Measurements from ENCODE around the gene IQCC. TPM values are rescaled to one million over a fixed set of nuclear protein-coding genes. Genes with fewer than 3 reads are reported as not detected.
A peak's percentile ranks its signal among the peaks of the same experiment; 100 is the strongest.

Gene IQCC
- total RNA-seq, 2 experiments from 2014 or later = 2.4 to 3.2 TPM

DNA sequence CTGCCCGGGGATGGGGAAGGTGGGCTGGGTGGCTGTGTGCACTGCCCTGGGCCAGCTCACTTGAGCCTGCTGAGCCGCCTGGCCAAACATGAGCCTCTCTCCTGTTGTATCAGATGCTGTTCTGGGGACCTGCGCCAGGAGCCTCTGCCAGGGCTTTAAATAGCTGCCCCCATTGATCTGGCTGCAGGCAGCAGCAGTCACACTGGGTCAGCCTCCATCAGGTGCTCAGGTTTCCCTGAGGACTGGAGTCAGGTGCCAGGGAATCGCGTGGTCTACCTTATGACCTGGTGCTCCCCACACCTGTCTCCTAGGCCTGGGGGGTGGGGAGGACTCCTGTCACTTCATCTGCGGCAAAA lies 5.8 kb upstream of the IQCC start:
- peaks cover 44% of the 10 kb centered on the region for H3K36me3 ChIP-seq (ENCODE audit: insufficient read depth, low read length)
- H3K27ac ChIP-seq (ENCODE audit: low read depth in 1 of 2, low read length in 2 of 2) = peak overlapping the region in 1 of 2 donors; percentile 97
- peak overlapping the region; percentile 82 for H3K4me3 Mint-ChIP-seq
- H3K4me1 ChIP-seq (ENCODE audit: insufficient read depth, low read length) = peaks cover 75% of the 10 kb centered on the region
- TF ChIP-seq, protein P1, sequence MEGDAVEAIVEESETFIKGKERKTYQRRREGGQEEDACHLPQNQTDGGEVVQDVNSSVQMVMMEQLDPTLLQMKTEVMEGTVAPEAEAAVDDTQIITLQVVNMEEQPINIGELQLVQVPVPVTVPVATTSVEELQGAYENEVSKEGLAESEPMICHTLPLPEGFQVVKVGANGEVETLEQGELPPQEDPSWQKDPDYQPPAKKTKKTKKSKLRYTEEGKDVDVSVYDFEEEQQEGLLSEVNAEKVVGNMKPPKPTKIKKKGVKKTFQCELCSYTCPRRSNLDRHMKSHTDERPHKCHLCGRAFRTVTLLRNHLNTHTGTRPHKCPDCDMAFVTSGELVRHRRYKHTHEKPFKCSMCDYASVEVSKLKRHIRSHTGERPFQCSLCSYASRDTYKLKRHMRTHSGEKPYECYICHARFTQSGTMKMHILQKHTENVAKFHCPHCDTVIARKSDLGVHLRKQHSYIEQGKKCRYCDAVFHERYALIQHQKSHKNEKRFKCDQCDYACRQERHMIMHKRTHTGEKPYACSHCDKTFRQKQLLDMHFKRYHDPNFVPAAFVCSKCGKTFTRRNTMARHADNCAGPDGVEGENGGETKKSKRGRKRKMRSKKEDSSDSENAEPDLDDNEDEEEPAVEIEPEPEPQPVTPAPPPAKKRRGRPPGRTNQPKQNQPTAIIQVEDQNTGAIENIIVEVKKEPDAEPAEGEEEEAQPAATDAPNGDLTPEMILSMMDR (IDR thresholded peaks at IDR 0.05) = no peak
- no peaks in the 10 kb centered on the region for H3K27me3 ChIP-seq (ENCODE audit: control insufficient read depth in 1 of 2, insufficient read depth in 2 of 2, low read length in 2 of 2)
- no peaks in the 10 kb centered on the region for H3K27me3 Mint-ChIP-seq
- no peaks in the 10 kb centered on the region for H3K9me3 Mint-ChIP-seq
- no peak for ATAC-seq (ENCODE audit: poor library complexity)
- no peaks in the 10 kb centered on the region for H3K9me3 ChIP-seq (ENCODE audit: control insufficient read depth in 1 of 2, insufficient read depth in 1 of 2, low read length in 2 of 2)
- peaks cover 48% of the 10 kb centered on the region for H3K36me3 Mint-ChIP-seq (ENCODE audit: low read depth)
- intact Hi-C loops (cut with DNase I, micrococcal nuclease) = loop anchor here (2.0 to 10.0 kb wide), 5 partner anchors 19 to 555 kb away; partner anchors contain the start of genes HDAC1 (in 1 of the 2), KPNA6 (in 1 of the 2), LCK (in 1 of the 2) and PEF1 (in 1 of the 2)
- DNase-seq = no peak
- ChIA-PET POLR2A (interaction anchor here (0.8 to 3.5 kb wide), 12 partner anchors 19 to 195 kb away, joined by 3 to 41 read pairs (median 8); partner anchors contain the start of genes BSDC1, HDAC1, KPNA6 and LCK), CTCF (interaction anchor here (0.5 to 1.4 kb wide), 3 partner anchors 16 to 49 kb away, joined by 3 to 8 read pairs (median 3); no protein-coding TSS in a partner anchor)
- H3K4me1 Mint-ChIP-seq (ENCODE audit: low read depth) = peaks cover 68% of the 10 kb centered on the region
- H3K4me3 ChIP-seq (ENCODE audit: low read length) = peak overlapping the region; percentile 87
- peak overlapping the region; percentile 95 for H3K27ac Mint-ChIP-seq

DNA sequence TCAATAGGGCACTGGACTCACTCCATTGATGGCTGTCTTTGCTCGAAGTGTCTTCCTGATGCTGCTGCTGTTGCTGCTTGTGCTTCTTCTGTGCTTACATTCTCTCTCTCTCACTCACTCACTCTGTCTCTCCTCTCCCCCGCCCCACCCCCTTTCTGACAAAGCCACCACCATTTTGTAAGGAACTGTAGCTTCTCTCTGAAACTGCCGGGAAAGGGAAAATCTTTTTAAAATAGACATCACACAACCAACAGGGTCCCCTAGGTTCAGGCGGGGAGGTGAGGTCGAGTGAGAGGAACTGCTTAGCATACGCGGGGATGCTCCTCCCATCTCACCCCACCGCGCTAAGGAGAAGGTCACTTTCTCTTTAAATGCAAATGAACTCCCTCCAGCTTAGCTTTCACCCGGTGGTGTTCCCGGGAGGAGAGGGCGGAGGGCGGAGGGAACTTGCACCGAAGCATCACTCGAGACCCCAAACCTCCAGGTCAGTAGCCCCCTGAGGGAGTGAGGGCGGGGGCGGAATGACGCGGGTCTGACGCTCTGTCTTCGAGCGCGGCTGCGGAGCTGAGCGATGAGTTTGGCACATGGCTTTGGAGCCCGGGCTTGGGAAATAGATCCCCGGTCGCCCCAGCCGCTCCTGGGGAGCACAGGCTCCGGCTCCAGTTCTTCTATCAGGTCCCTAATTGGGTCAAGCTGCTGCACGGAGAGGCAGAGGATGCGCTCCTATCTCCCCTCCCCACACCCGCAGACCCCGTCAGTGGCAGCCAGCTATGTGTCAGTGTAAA lies 5.1 kb upstream of the IQCC start, which contains the start of gene CCDC28B:
Gene CCDC28B (plus strand): TSS at position 370 of the 785 bp plus-strand sequence. CDS start 1,341 bp downstream, outside the sequence.
- peaks cover 75% of the 10 kb centered on the region for H3K4me1 ChIP-seq (ENCODE audit: insufficient read depth, low read length)
- ATAC-seq (ENCODE audit: poor library complexity) (peak; percentile 54), DNase-seq (peak in 13 of 14 experiments; percentile 15 to 74 (median 46))
- POLR2A ChIA-PET = interaction anchor here (0.5 to 3.5 kb wide), 23 partner anchors 10 to 1216 kb away, joined by 3 to 41 read pairs (median 5); partner anchors contain the start of genes BSDC1, HDAC1, KHDRBS1 and KPNA6
- peak within 1 kb of the TSS; percentile 81 to 97 for H3K27ac ChIP-seq (ENCODE audit: low read depth in 1 of 2, low read length in 2 of 2)
- TF ChIP-seq, protein P1 (IDR thresholded peaks at IDR 0.05) = no peak
- CTCF ChIA-PET = interaction anchor here (0.6 to 1.5 kb wide), 7 partner anchors 15 to 194 kb away, joined by 3 to 8 read pairs (median 3); partner anchors contain the start of gene BSDC1
- peak within 1 kb of the TSS; percentile 95 for H3K27ac Mint-ChIP-seq
- peaks cover 38% of the 10 kb centered on the region for H3K36me3 ChIP-seq (ENCODE audit: insufficient read depth, low read length)
- H3K4me3 Mint-ChIP-seq = peak within 1 kb of the TSS; percentile 82
- H3K9me3 ChIP-seq (ENCODE audit: control insufficient read depth in 1 of 2, insufficient read depth in 1 of 2, low read length in 2 of 2) = no peaks in the 10 kb centered on the region
- H3K9me3 Mint-ChIP-seq = no peaks in the 10 kb centered on the region
- H3K27me3 ChIP-seq (ENCODE audit: control insufficient read depth in 1 of 2, insufficient read depth in 2 of 2, low read length in 2 of 2) = no peaks in the 10 kb centered on the region
- no peaks in the 10 kb centered on the region for H3K27me3 Mint-ChIP-seq
- intact Hi-C loops (cut with DNase I, micrococcal nuclease) = loop anchor here (2.0 to 10.0 kb wide), 5 partner anchors 20 to 556 kb away; partner anchors contain the start of genes HDAC1 (in 1 of the 2), KPNA6 (in 1 of the 2), LCK (in 1 of the 2) and PEF1 (in 1 of the 2)
- H3K4me1 Mint-ChIP-seq (ENCODE audit: low read depth) = peaks cover 64% of the 10 kb centered on the region
- peaks cover 40% of the 10 kb centered on the region for H3K36me3 Mint-ChIP-seq (ENCODE audit: low read depth)
- H3K4me3 ChIP-seq (ENCODE audit: low read length) = peak within 1 kb of the TSS; percentile 87
